Loucy (cell line): ENCODE results near the gene TMEM253.

ENCODE experiments used
- EZH2phosphoT487 ChIP-seq: fragments of 200-600 bp; IDR thresholded peaks from 2 replicates; pipeline ENCODE4 v1.6.1; 2018; ENCODE audit warnings: antibody characterized with exemption, mild to moderate bottlenecking, moderate library complexity, borderline replicate concordance
- TF ChIP-seq, protein P1 (sequence below): fragments of 200-600 bp; sonication (generic); conservative IDR thresholded peaks from 2 replicates; pipeline ENCODE4 v1.5.1; 2014; ENCODE audit warnings: mild to moderate bottlenecking, antibody characterized with exemption, low read length

DNA sequence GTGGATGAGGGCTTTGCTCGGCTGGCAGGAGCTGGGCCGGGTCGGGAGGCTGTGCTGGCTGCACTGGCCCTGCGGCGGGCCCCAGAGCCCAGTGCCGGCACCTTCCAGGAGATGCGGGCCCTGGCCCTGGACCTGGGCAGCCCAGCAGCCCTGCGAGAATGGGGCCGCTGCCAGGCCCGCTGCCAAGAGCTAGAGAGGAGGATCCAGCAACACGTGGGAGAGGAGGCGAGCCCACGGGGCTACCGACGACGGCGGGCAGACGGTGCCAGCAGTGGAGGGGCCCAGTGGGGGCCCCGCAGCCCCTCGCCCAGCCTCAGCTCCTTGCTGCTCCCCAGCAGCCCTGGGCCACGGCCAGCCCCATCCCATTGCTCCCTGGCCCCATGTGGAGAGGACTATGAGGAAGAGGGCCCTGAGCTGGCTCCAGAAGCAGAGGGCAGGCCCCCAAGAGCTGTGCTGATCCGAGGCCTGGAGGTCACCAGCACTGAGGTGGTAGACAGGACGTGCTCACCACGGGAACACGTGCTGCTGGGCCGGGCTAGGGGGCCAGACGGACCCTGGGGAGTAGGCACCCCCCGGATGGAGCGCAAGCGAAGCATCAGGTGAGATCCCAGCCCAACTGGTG is 19.2 kb upstream of the TMEM253 start:
- TF ChIP-seq, protein P1, sequence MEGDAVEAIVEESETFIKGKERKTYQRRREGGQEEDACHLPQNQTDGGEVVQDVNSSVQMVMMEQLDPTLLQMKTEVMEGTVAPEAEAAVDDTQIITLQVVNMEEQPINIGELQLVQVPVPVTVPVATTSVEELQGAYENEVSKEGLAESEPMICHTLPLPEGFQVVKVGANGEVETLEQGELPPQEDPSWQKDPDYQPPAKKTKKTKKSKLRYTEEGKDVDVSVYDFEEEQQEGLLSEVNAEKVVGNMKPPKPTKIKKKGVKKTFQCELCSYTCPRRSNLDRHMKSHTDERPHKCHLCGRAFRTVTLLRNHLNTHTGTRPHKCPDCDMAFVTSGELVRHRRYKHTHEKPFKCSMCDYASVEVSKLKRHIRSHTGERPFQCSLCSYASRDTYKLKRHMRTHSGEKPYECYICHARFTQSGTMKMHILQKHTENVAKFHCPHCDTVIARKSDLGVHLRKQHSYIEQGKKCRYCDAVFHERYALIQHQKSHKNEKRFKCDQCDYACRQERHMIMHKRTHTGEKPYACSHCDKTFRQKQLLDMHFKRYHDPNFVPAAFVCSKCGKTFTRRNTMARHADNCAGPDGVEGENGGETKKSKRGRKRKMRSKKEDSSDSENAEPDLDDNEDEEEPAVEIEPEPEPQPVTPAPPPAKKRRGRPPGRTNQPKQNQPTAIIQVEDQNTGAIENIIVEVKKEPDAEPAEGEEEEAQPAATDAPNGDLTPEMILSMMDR, result no peak
- TF ChIP-seq EZH2phosphoT487, result no peak
